CD4-positive, alpha-beta T cell treated with Interferon alpha-2 for 1 hour (primary cell): ENCODE data around the gene SLC66A2.

ENCODE experiments used
- DNase-seq, 2 donors: peaks; one replicate each; pipeline ENCODE4 v3.0.0-alpha.2; 2020 to 2022

The SLC66A2 gene

DNA sequence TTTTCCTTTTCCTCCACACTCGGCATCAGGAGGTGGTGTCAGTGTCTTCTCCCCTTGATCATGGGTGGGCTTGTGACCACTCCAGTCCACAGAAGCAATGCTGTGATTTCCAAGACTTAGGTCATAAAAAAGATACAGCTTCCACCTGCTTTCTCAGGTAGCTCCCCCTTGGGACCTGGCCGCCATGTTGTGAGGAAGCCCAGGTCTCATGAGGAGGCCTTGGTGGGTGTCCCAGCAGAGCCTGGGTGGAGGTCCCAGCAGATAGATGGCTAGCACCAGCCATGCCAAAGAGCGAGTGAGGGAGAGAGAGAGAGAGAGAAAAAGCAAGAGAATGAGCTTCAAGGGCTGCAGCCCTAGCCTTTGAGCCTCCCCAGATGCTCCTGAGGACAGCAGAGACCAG, 16.0 kb downstream of the SLC66A2 start:
- DNase-seq, result no peak

DNA sequence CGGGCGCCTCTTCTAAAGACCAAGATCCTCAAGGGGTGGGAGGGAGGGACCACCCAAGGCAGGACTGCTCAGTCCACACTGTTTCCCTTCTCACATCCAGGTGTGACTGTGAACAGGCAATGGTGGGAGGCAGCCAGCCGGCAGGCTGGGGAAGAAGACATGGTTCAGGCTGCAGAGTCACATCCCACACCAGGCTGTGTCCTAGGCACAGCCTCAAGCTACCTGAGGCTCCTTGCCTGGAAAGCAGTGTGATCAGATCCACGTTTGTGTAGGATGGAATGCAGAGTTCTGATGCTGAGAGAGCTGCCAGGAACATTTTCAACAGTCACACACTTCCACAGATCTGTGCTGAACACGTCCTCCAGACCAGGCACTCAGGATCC, 16.4 kb downstream of the SLC66A2 start:
- no peak for DNase-seq

DNA sequence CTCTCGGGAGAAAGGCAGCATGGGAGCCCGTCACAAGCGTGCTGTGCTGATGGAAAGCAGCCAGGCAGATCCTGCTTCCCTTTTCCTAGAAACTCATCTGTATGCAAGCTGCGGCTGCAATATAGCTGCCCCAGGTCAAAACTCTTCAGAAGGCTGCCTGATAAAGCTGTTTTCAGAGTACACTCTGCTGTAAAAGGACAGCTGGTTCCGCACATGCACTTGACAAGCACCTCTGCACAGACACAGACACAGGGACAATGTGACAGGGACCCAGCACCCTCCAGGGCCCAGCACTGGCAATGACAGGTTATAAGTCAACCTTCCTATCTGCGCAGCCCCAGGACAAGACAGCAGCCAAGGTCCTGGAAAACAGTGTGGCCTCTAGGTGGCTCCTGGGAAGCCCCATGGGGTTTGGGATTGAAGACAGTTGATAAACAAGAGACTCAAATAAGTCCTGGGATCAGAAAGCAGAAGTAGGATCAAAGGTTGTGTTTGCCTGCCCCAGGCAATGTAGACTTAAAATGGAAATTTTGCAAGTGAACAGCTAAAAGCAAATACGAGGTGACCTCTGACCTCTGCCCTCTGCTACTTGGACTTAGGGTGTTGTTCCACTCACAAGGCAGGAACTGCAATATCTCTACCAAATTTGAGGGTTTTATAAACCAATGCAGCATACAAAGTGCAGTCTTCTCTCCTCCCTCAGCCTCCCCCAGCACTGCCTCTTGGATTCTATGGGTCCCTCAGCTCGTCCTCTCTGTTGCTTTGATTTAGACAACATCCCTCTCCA, 16.9 kb downstream of the SLC66A2 start:
- DNase-seq, result no peak

DNA sequence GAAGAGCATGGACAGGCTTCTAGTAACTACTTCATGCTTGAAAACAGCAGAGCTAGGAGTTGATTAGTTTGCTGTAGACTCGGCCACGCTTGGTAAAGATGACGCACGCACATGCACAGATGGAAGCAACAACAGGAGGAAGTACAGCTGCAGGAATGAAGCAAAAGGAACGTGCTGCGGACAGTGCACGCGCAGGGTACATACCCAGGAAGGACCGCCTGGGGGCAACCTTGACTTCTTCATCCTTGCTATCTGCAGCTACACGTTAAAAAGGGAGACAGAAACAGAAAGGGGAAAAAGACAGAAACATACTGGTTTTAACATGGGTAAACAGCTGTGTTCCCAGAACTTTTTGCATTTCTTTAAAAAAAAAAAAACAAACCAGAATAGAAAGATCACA, 17.7 kb downstream of the SLC66A2 start:
- no peak for DNase-seq

DNA sequence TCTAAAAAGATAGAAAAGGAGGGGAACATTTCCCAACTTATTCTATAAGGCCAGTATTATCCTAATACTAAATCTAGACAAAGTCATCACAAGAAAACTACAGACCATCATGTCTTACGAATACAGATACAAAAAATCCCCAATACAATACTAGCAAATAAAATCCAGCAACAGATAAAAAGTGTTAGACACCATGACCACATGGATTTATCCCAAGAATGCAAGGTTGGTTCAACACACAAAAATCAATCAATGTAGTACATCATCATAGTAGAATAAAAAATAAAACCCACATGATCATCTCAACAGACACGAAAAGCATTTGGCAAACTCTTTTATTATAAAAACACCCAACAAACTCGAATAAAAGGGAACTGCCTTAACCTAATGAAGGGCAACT, 18.5 kb downstream of the SLC66A2 start:
- no peak for DNase-seq

DNA sequence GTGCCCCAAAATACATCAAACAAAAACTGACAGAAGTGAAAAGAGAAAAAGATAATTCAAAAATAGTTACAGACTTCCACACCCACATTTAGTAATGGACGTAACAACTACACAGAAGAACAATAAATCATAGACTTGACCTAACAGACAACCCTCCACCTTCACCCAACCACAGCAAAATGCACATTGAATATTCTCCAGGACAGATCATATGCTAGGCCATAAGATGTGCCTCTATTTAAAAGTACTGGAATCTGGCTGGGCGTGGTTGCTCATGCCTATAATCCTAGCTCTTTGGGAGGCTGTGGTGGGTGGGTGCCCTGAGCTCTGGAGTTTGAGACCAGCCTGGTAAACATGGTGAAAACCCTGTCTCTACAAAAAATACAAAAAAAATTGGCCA, 20.0 kb downstream of the SLC66A2 start:
- DNase-seq, result no peak

DNA sequence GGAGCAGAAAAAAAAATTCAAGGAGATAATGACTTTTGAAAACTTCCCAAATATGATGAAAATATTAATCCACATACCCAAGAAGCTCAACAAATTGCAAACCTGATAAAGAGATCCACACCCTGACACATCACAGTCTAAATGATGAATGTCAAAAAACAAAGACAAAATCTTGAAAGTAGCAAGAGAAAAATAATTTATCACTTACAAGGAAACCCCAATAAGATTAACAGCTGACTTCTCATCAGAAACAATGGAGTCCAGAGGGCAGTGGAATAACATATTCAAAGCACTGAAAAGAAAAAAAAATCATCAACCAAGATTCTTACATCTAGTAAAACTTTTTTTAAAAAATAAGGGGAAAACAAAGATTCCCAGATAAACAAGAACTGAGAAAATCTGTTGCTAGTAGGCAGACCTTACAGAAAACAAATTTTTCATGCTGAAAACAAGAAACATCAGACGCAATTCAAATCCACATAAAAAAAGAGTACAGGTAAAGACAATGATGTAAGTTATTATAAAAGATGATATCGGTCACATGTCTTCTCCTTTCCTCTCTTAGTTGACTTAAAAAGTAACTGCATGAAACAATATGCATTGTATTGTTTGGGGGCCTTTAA, 21.3 kb downstream of the SLC66A2 start:
- DNase-seq, result no peak

DNA sequence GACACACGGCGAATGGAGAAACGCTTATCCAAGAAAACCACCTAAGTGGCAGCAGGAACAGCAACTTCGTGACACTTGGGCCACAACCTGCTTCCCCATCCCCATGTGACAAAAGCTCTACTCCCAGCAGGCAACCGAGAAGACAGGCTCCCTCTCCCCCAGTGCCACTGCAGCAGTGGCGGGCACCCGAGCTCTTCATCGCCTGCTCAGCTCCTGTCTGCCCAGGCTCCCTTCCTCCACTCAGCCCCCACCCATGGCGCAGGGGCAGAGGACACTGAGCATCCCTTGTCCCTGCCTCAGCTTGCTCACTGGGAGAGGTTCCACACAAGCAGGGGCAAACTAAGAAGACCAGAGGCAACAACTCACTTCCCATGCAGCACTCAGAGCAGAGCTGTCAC, 22.9 kb downstream of the SLC66A2 start:
- no peak for DNase-seq

DNA sequence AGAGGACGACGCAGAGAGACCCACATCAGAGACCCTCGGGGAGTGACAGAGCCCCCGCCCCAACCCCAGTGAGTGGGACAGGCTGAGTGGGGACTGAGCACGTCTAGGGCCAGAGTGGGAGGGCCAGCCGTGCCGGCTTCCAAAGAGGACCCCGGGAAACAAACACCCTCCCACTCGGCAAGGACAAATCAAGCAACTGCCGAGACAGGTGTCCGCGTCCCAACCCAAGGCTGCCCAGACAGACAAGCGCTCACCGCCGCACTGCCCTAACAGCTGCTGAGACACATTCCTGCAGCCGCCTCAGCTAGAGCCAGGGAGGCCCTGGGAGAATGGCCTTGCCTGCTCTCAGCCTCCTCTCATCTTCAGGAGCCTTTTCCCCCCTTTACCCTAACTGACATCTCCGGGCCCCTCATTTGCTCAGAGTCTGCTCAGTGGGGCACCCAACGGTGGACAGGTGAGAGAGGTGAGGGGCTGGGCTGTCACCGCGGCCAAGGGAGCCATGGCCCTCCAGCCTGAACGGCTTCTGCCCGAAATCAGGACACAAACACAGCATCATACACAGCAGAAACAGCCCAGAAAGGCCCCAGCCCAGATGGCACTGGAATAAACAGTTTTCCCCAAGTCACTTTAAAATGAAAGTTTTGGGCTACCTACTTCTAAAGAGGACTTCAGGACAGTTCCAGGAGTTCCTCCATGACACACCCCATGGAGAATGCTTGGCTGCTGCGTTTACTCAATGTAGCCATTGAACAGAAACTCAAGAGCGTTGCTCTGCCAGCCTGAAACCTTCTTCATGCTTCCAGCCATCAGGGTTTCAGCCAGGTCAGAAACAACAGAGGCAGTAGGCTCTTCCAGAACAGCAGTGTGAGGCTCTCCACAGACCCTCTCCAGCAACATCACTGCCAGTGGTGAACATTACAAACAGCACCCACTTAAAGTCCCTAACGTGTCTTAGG, 23.6 kb downstream of the SLC66A2 start:
- no peak for DNase-seq

DNA sequence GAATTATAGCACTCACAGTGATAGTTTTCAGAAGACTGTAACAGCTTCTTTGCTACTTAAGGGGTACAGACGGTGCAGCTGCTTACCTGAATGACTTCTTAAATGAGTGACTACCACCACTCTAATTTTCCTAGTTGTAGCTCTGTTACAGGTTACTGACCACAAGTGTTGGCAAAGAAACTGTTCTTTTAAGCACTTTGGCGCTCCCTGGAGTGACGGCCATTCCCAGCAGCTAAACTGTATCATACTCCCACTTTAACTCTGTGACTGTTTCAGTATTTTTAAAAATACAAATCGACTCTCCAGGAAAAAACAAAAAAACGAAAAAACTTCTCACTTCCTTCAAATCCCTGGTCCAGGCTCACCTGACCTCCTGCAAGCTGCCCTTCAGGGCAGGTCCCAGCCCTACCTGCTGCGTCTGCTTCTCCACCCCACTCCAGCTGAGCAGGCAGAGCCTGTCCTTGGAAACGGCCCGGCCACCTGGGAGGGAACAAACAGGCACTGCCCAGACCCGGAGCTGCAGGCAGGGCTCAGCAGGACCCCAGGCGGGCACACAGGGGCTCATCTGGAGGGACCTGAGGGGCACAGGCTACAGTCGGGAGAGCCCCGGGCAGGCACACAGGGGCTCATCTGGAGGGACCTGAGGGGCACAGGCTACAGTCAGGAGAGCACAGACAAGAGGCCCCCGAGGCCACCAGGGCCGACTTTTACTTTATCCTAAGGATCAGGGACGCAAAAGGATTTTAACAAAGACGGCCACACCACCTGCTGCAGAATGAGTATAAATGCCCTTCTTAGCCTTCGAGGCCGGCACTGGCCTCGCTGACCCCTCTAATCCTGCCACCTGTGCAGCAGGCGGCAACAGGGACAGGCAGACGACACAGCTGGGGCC, 24.5 kb downstream of the SLC66A2 start:
- DNase-seq, result no peak

DNA sequence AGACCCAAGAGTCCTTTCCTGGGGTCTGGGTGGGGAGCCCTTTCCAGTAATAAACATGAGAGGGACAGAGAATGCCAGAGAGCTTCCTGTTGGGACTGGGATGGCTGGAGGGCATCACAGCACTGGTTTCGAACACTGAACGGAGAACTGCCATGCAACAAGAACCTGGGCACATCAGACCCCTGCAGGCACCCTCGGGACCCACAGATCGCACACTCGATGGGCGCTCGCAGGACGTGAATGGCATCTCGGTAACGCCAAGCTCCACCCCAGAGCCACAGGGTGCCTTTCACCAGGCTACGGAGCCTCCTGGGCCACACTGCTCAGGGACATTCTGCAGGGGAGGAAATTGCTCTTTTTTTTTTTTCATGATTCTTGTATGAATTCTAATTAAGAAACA, 25.1 kb downstream of the SLC66A2 start:
- no peak for DNase-seq

DNA sequence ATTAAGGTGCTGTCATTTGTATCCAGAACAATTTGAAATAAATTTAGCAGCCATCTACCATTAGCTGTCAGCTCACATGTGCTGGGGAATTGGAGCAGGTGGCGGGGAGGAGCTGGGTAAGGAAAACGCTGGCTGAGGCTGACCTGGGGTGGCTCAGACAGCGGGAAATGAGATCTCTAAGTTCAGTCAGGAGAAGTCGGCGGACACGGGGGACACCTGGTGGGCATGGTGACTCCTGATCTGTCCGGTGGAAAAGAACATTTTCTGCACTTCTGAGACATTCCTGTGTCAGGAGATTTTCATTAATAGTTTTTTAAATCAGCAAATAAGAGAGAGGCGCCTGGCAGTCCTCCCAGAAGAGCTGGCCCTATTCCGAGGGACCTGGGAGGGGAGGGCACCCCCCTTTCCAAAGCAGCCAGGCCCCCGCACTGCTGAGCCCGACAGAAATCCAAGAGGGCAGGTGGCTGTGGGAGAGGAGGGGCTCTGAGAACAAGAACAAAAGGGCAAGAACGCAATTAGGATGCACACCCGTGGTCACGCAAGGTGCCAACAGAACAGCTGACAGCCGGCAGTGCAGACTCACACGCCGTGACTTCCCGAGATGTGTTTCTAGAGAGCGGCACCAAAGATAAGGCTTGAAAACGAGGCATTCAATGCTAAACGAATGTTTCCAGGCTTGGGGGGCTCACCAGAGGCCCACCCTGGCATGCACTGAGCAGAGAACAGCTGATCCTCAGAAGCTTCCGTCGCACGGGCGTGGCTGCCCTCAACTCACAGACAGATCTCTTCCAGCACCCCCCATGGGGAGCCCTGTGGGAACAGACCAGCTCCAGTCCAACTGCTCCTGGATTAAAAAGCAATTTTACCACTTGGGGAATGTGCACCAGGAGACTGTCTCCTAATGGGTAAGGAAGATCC, 26.4 kb downstream of the SLC66A2 start:
- DNase-seq, result no peak

DNA sequence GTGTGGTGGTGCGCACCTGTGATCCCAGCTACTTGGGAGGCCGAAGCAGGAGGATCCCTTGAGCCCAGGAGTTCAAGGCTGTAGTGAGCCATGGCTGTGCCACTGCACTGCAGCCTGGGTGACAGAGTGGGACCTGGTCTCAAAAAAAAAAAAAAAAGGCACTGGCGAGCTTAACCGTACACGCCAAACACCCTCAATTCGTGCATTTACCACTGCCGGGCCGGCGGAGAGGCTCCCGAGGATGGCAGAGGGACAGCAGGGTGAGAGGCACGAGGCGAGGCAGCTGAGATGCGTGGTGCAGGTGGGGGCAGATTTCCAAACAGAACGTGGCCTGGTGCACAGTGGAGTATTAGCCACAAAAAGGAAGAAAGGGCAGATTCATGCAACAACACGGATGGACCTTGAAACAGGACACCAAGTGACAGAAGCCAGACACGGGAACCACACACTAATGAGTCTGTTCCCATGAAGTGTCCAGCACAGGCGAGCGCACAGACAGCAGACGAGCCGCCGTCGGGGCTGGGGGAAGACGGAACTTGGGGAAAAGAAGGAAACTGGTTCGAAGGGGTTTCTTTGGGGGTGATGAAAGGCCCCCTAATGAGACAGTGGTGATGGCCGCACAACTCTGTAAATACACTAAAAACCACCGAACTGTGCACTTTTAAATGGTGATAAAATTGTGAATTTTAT, 27.4 kb downstream of the SLC66A2 start:
- no peak for DNase-seq

DNA sequence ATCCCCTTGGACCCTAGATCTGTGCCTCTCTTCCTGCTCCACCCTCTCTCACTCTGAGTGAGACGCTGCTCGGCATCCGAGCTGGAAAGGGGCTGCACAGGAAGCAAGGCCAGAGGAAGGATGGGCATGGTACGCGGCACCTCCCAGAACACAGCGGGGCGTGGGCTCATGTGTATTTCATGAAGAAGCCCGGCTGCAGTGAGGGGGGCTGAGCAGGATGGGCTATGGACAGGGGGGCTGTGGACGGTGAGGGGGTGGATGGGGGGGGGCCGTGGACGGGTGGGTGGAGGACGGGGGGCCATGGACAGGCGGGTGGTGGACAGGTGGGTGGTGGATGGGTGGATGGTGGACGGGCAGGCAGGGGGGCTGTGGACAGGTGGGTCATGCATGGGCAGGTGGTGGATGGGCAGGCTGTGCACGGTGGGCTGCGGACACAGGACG, 28.5 kb downstream of the SLC66A2 start:
- DNase-seq, result no peak

DNA sequence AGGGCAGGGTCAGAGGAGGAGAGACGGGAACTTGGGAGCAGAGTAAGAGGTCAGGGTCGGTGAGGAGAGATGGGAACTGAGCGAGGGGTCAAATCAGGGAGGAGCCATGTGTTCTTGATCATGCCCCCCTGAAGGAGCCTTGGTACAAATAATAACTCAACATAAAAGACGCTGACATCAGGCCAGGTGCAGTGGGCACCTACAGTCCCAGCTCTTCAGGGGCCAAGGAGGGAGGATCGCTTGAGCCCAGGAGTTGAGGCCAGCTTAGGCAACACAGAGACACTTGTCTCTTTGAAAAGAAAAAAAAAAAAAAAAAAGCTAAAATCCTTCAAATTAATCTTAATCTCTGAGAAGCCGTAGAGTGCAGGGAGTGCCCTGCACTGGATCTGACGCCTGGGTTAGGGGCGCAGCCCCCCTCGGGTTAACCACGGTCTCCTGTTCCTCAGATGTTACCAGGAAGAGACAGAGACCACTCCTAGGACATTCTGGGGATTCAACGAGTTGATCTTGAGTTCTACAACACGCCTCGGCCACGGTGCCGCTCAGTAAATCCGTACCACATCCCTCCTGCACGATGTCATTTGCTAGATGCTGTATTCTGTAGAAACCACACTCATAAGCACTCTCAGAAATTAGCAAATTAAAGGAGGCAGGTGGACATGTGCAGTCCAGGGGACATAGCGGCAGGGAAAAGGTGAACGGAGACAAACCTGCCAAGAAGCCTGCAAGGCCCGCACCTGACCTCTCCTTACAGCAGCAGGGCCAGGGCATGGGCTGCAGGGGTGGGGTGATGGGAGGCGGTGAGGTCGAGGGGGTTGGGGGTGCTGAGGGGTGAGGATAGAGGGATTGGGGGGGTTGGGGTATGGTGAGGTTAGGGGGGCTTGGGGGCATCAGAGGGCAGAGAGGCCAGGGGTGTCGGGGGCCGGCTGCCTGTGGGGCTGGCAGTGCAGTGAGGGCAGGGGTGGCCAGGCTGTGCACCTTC, 29.2 kb downstream of the SLC66A2 start:
- DNase-seq, result peak in 1 of 2 donors; percentile 16

DNA sequence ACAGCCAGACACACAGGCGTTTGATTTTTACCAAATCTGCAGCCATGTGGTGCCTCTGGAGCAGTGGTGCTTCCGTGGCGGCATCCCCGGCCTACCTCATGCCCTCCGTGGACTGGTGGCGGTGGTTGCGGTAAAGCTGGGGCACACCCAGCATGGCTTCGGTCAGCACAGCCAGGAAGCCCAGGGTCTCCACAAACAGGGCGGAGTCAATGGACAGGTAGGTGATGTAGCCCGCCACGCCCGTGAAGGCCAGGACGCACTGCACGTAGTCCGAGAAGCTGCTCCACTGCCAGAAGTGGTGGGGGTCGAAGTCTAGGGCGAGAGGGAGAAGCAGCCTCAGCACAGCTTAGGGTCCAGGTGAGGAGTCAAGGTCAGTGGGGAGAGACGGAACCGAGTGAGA, 32.4 kb downstream of the SLC66A2 start:
- no peak for DNase-seq

DNA sequence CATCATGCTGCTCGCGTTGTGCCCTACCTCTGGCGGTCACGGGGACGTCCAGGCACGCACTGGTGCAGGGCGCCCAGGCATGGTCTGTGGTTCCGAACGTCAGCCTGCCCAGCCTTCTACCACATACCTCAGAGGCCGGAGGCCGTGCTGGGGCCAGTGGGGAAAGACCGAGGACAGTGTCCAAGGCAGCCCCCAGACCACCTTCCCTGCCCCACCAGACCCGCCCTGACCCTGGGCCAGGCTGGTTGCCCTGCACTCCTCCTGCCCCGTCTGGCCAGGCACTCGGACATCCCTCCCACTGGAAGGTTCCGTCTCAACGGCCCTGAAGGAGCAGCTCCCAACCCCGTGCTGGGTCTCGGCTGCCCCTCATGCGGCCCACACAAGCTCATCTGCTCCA, 32.8 kb downstream of the SLC66A2 start:
- DNase-seq, result no peak

DNA sequence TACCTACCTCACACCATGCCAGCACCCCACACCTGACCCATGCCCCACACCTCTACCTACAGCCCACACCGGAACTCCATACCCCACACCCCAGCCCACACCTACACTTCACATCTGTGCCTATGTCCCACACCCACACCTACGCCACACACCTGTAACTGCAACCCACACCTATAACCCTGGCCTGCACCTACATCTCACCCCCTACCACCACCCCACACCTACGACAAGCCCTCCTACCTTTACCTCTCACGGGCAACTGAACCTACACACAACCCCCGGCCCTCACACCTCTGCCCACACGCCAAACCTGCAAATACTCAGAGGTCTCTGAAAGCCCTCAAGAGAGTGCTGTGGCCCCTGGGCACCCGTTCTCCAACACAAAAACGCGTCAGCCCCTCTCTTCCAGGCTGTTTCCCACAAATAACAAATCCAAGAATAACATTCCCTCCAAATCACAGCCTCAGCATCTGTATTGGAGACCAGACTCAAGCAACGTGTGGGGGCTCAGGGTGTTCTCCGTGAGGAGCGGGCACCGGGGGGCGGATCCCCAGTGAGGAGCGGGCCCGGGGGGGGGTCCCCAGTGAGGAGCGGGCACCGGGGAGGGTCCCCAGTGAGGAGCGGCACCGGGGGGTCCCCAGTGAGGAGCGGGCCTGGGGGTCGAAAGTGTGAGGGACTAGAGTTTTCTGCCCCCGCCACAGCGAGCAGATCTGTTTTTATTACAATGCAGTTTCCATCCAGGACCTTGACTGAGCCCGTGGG, 33.4 kb downstream of the SLC66A2 start:
- DNase-seq, result no peak
